HepG2 (cell line): ENCODE results near the gene ZNF747. TPM values are rescaled to one million over a fixed set of nuclear protein-coding genes. Genes with fewer than 3 reads are reported as not detected.

Experiments used
- AHR ChIP-seq: IDR thresholded peaks from 2 replicates; pipeline ENCODE4 v1.6.1; 2018; ENCODE audit warnings: missing genetic modification reagents, missing compliant biosample characterization
- AKNA ChIP-seq: sonication (generic); formaldehyde crosslinking; IDR thresholded peaks from 2 replicates; pipeline ENCODE4 v1.4.0; 2020; ENCODE audit warnings: missing genetic modification reagents, borderline replicate concordance
- ARID3A ChIP-seq: IDR thresholded peaks from 2 replicates; pipeline ENCODE4 v1.6.1; 2012; ENCODE audit warnings: low read depth, low read length, improper control_type of control experiment
- MIER2 ChIP-seq: IDR thresholded peaks from 2 replicates; pipeline ENCODE4 v1.6.1; 2016; ENCODE audit warnings: missing biosample characterization, missing genetic modification reagents
- NONO ChIP-seq, 2 experiments: fragments of 450-650 bp in 1 of 2; sonication (generic) in 1 of 2; formaldehyde crosslinking in 1 of 2; IDR thresholded peaks in 1 of 2; conservative IDR thresholded peaks in 1 of 2; 2 replicates each; pipeline versions ENCODE4 v1.6.1 to v1.8.0; 2017 to 2022; ENCODE audit warnings: mild to moderate bottlenecking in 1 of 2, missing genetic modification reagents in 1 of 2, moderate library complexity in 1 of 2
- PAWR ChIP-seq: sonication (generic); formaldehyde crosslinking; IDR thresholded peaks from 2 replicates; pipeline ENCODE4 v1.4.0; 2020; ENCODE audit warnings: missing genetic modification reagents, mild to moderate bottlenecking, borderline replicate concordance
- TCF12 ChIP-seq, 2 experiments: fragments of 450-650 bp in 1 of 2; sonication (generic) in 1 of 2; formaldehyde crosslinking in 1 of 2; IDR thresholded peaks; 2 replicates each; pipeline versions ENCODE4 v1.6.1 to v1.8.0; 2017 to 2022; ENCODE audit warnings: antibody characterized with exemption in 1 of 2, mild to moderate bottlenecking in 1 of 2, missing genetic modification reagents in 1 of 2, moderate library complexity in 1 of 2
- TOPORS ChIP-seq: sonication (generic); formaldehyde crosslinking; IDR thresholded peaks from 2 replicates; pipeline ENCODE4 v1.8.0; 2023; ENCODE audit warnings: mild to moderate bottlenecking, missing genetic modification reagents
- YEATS2 ChIP-seq: sonication (generic); formaldehyde crosslinking; IDR thresholded peaks from 2 replicates; pipeline ENCODE4 v1.4.0; 2020; ENCODE audit warnings: missing genetic modification reagents, borderline replicate concordance
- ZFAT ChIP-seq: sonication (generic); formaldehyde crosslinking; conservative IDR thresholded peaks from 2 replicates; pipeline ENCODE4 v1.8.1; 2023; ENCODE audit warnings: missing genetic modification reagents, inconsistent platforms
- ZNF281 ChIP-seq: sonication (generic); formaldehyde crosslinking; IDR thresholded peaks from 2 replicates; pipeline ENCODE4 v1.4.0; 2020; ENCODE audit warnings: missing genetic modification reagents, borderline replicate concordance
- ZNF33B ChIP-seq: sonication (generic); formaldehyde crosslinking; IDR thresholded peaks from 2 replicates; pipeline ENCODE4 v1.5.1; 2020; ENCODE audit warnings: mild to moderate bottlenecking, missing genetic modification reagents
- ZNF710 ChIP-seq: sonication (generic); formaldehyde crosslinking; IDR thresholded peaks from 2 replicates; pipeline ENCODE4 v1.5.0; 2020; ENCODE audit warnings: mild to moderate bottlenecking, missing genetic modification reagents, borderline replicate concordance
- ZNF746 ChIP-seq: sonication (generic); formaldehyde crosslinking; IDR thresholded peaks from 2 replicates; pipeline ENCODE4 v1.8.0; 2022; ENCODE audit warnings: mild to moderate bottlenecking, missing genetic modification reagents
- ZSCAN20 ChIP-seq: sonication (generic); formaldehyde crosslinking; IDR thresholded peaks from 2 replicates; pipeline ENCODE4 v1.4.0; 2020; ENCODE audit warnings: missing genetic modification reagents, mild to moderate bottlenecking, borderline replicate concordance
- polyA plus RNA-seq, 8 experiments: library from polyadenylated mRNA; depleted of rRNA in 3 of 8; stranded (reverse) in 7 of 8; unstranded in 1 of 8; fragments of >200 nt; fragmentation: Illumina TruSeq in 4 of 8; extraction: Trizol in 4 of 8; gene quantifications; 2 replicates each; pipeline versions ENCODE4 v1.2.1 to v1.2.3, GENCODE V29; 2011 to 2016; ENCODE audit warnings: low read depth in 4 of 8, missing spikeins in 1 of 8, mixed read lengths in 1 of 8; ENCODE audit not compliant: insufficient read depth in 1 of 8
- total RNA-seq, 5 experiments: library from RNA; depleted of rRNA; stranded (reverse); fragments of >200 nt; fragmentation: Illumina TruSeq; extraction: Trizol; gene quantifications; 2 replicates each; pipeline ENCODE4 v1.2.3, GENCODE V29; 2016; ENCODE audit warnings: low read depth in 1 of 5

Gene ZNF747
- total and polyA plus RNA-seq, 2 of the 13 experiments (the other 11 are each of a cell fraction or from before 2014, with no cell fraction given) = 7.2 to 10.2 TPM

GRCh38 chr16:30571445-30572322 is 37.0 kb upstream of the ZNF747 start, which contains the start of gene ZNF688 (continued):
- TF ChIP-seq AKNA (CRISPR knock-in tag) (no peak), MIER2 (CRISPR knock-in tag) (no peak), AHR (peak; percentile 5; the same call in 1 of the 2 replicates), ARID3A (no peak; the same call in none of the 2 replicates), ZNF710 (CRISPR knock-in tag) (no peak), ZNF746 (CRISPR knock-in tag) (peak; percentile 83), TCF12 (IDR thresholded peaks at IDR 0.05) (no peak), TCF12 (CRISPR knock-in tag; IDR thresholded peaks at IDR 0.05) (peak; percentile 48; the same call in 1 of the 2 replicates), ZFAT (CRISPR knock-in tag) (no peak), ZNF33B (no peak), PAWR (CRISPR knock-in tag) (no peak), YEATS2 (peak; percentile 46; the same call in 1 of the 2 replicates), ZSCAN20 (CRISPR knock-in tag) (peak; percentile 67), TOPORS (CRISPR knock-in tag) (0 out of 2 replicates have a peak, but pooled peaks have one; percentile 55), ZNF281 (CRISPR knock-in tag) (0 out of 2 replicates have a peak, but pooled peaks have one; percentile 2), NONO (IDR thresholded peaks at IDR 0.05) (no peak), NONO (CRISPR knock-in tag; conservative IDR thresholded peaks at IDR 0.05) (peak; percentile 15)
